CD4-positive, alpha-beta T cell treated with Interferon alpha-2 for 1 hour (primary cell): ENCODE data around the gene NKIRAS2.
"Not testable (repeated sequence)": the region's sequence is repeated elsewhere in the genome, so short reads cannot be mapped to it uniquely, and the experiment has no call there.

Source experiments
- DNase-seq, 2 donors: peaks; one replicate each; pipeline ENCODE4 v3.0.0-alpha.2; 2020 to 2022

Gene NKIRAS2

GRCh38 chr17:42000413-42001133 lies 19.3 kb upstream of the NKIRAS2 start:
- no peak for DNase-seq

- DNase-seq: no peak
Measured at GRCh38 chr17:42001729-42002128, 18.2 kb upstream of the NKIRAS2 start.

GRCh38 chr17:42002175-42002791 lies 17.6 kb upstream of the NKIRAS2 start:
- DNase-seq: no peak

- no peak for DNase-seq
Measured at GRCh38 chr17:42002792-42003301, 17.0 kb upstream of the NKIRAS2 start.

- DNase-seq: no peak
Measured at GRCh38 chr17:42005166-42005565, 14.7 kb upstream of the NKIRAS2 start.

GRCh38 chr17:42009170-42009569 lies 10.7 kb upstream of the NKIRAS2 start:
- DNase-seq: no peak

GRCh38 chr17:42010266-42010680 lies 9.6 kb upstream of the NKIRAS2 start:
- DNase-seq: peak in 1 of 2 donors; percentile 41

- peak; percentile 18 to 29 for DNase-seq
Measured at GRCh38 chr17:42010898-42011516, 8.9 kb upstream of the NKIRAS2 start.

GRCh38 chr17:42012363-42012762 lies 7.5 kb upstream of the NKIRAS2 start:
- not testable (repeated sequence) for DNase-seq

GRCh38 chr17:42013740-42014139 lies 6.2 kb upstream of the NKIRAS2 start:
- not testable (repeated sequence) for DNase-seq

GRCh38 chr17:42016411-42016831 lies 3.5 kb upstream of the NKIRAS2 start:
- peak; percentile 15 to 42 for DNase-seq

GRCh38 chr17:42016941-42017865 lies 2.7 kb upstream of the NKIRAS2 start, which contains the start of gene DNAJC7:
DNAJC7 (minus strand) TSS chr17:42017439; CDS start chr17:42017416, 23 bp downstream.
- DNase-seq: peak; percentile 92 to 93

GRCh38 chr17:42017866-42018200 lies 2.1 kb upstream of the NKIRAS2 start:
- no peak for DNase-seq

- no peak for DNase-seq
Measured at GRCh38 chr17:42018339-42018738, 1.6 kb upstream of the NKIRAS2 start.

- no peak for DNase-seq
Measured at GRCh38 chr17:42018988-42019387, 902 bp upstream of the NKIRAS2 start.

- DNase-seq: not testable (repeated sequence)
Measured at GRCh38 chr17:42020845-42021244, 955 bp downstream of the NKIRAS2 start.

GRCh38 chr17:42023524-42024349 lies 3.8 kb downstream of the NKIRAS2 start:
- DNase-seq: peak in 1 of 2 donors; percentile 55

- no peak for DNase-seq
Measured at GRCh38 chr17:42025191-42025579, 5.3 kb downstream of the NKIRAS2 start.

GRCh38 chr17:42025936-42026335 lies 6.0 kb downstream of the NKIRAS2 start:
- no peak for DNase-seq

GRCh38 chr17:42026857-42027589 lies 7.1 kb downstream of the NKIRAS2 start:
- DNase-seq: no peak

GRCh38 chr17:42027590-42027889 lies 7.7 kb downstream of the NKIRAS2 start:
- DNase-seq: no peak
